Stimulated activated CD4-positive, alpha-beta T cell treated with anti-CD3 and anti-CD28 coated beads, Interleukin-1b, Interleukin-23, amount 100 ng/mL, for 48 hours (primary cell): Measurements from ENCODE around the gene NOS1AP.

Experiments
- DNase-seq: peaks from one replicate; pipeline ENCODE4 v3.0.0-alpha.2; 2020

Gene NOS1AP

GRCh38 chr1:162305969-162306368, 236.5 kb downstream of the NOS1AP start:
- no peak for DNase-seq

GRCh38 chr1:162310337-162310736, 240.8 kb downstream of the NOS1AP start:
- no peak for DNase-seq

- no peak for DNase-seq
These were observed 244.7 kb downstream of the NOS1AP start for GRCh38 chr1:162314206-162314605.

GRCh38 chr1:162315673-162316072, 246.2 kb downstream of the NOS1AP start:
- no peak for DNase-seq

- DNase-seq: no peak
These were observed 246.7 kb downstream of the NOS1AP start for GRCh38 chr1:162316187-162316586.

- DNase-seq: no peak
These were observed 248.1 kb downstream of the NOS1AP start for GRCh38 chr1:162317621-162318020.

GRCh38 chr1:162319493-162320175, 250.1 kb downstream of the NOS1AP start:
- DNase-seq: no peak

GRCh38 chr1:162321809-162322422, 252.4 kb downstream of the NOS1AP start:
- no peak for DNase-seq

- DNase-seq: no peak
These were observed 253.5 kb downstream of the NOS1AP start for GRCh38 chr1:162323023-162323422.

- DNase-seq: no peak
These were observed 254.9 kb downstream of the NOS1AP start for GRCh38 chr1:162324396-162324795.

- no peak for DNase-seq
These were observed 257.1 kb downstream of the NOS1AP start for GRCh38 chr1:162326559-162326958.

- DNase-seq: no peak
These were observed 257.8 kb downstream of the NOS1AP start for GRCh38 chr1:162327144-162327787.

GRCh38 chr1:162327788-162328165, 258.3 kb downstream of the NOS1AP start:
- DNase-seq: no peak

- no peak for DNase-seq
These were observed 259.0 kb downstream of the NOS1AP start for GRCh38 chr1:162328512-162328911.

- DNase-seq: no peak
These were observed 260.3 kb downstream of the NOS1AP start for GRCh38 chr1:162329826-162330225.

GRCh38 chr1:162333991-162334390, 264.5 kb downstream of the NOS1AP start:
- DNase-seq: no peak

- no peak for DNase-seq
These were observed 265.6 kb downstream of the NOS1AP start for GRCh38 chr1:162335126-162335525.

GRCh38 chr1:162336621-162337285, 267.3 kb downstream of the NOS1AP start:
- no peak for DNase-seq

- DNase-seq: no peak
These were observed 273.0 kb downstream of the NOS1AP start for GRCh38 chr1:162342452-162342983.

- DNase-seq: no peak
These were observed 274.0 kb downstream of the NOS1AP start for GRCh38 chr1:162343470-162343869.

- no peak for DNase-seq
These were observed 277.8 kb downstream of the NOS1AP start for GRCh38 chr1:162347281-162347680.

GRCh38 chr1:162349635-162350330, 280.3 kb downstream of the NOS1AP start:
- no peak for DNase-seq
